ENCODE measurements around the gene FUT1. TPM values are rescaled to one million over a fixed set of nuclear protein-coding genes. Genes with fewer than 3 reads are reported as not detected.
A peak's percentile ranks its signal among the peaks of the same experiment; 100 is the strongest.

Gene FUT1
- total RNA-seq, 4 donors from 2014 or later = 0.54 to 3.5 (median 2.6) TPM

- H3K4me1 ChIP-seq = peaks cover 0 to 54% (median 22%) of the 10 kb centered on the region in 3 donors
Observed at GRCh38 chr19:48722196-48722708, 30.2 kb downstream of the FUT1 start.

GRCh38 chr19:48720613-48721296, 31.7 kb downstream of the FUT1 start:
- Histone ChIP-seq H3K9me3 (no peaks in the 10 kb centered on the region), H3K27me3 (no peaks in the 10 kb centered on the region), H3K27ac (peak overlapping the region; percentile 64 to 97 (median 93)), H3K4me1 (peaks cover 0 to 69% (median 35%) of the 10 kb centered on the region in 3 donors), H3K36me3 (peaks cover 0 to 6% of the 10 kb centered on the region in 2 donors), H3K4me3 (peak overlapping the region; percentile 37 to 63)
- ATAC-seq = peak; percentile 96
- TF ChIP-seq CTCF (IDR thresholded peaks at IDR 0.05) (peak in 1 of 4 experiments; percentile 9), EP300 (IDR thresholded peaks at IDR 0.05) (no peak), POLR2AphosphoS5 (IDR thresholded peaks at IDR 0.05) (peak; percentile 49)
- 0% methylated on average over 7 to 9 of the region's 42 CpGs for WGBS, 2 donors (ENCODE audit: low coverage in 1 of 2)

More at GRCh38 chr19:48722196-48722708, 30.2 kb downstream of the FUT1 start:
- no peak for TF ChIP-seq POLR2AphosphoS5 (IDR thresholded peaks at IDR 0.05)
- TF ChIP-seq EP300 (IDR thresholded peaks at IDR 0.05) = no peak
- no peak for TF ChIP-seq POLR2A (IDR thresholded peaks at IDR 0.05)
- TF ChIP-seq CTCF (IDR thresholded peaks at IDR 0.05) = no peak
- H3K36me3 ChIP-seq = peaks cover 0 to 6% of the 10 kb centered on the region in 2 donors
- no peaks in the 10 kb centered on the region for H3K9me3 ChIP-seq
- H3K27me3 ChIP-seq = no peaks in the 10 kb centered on the region
- WGBS, 2 donors (ENCODE audit: low coverage in 1 of 2) = 75% methylated on average over 5 to 9 of the region's 11 CpGs
- no peak overlapping the region for H3K4me3 ChIP-seq
- no peak for ATAC-seq
- no peak overlapping the region for H3K27ac ChIP-seq

- peak; percentile 3 for ATAC-seq
- 18% methylated on average over 6 to 7 of the region's 12 CpGs for WGBS, 2 donors (ENCODE audit: low coverage in 1 of 2)
- H3K36me3 ChIP-seq = peaks cover 0 to 6% of the 10 kb centered on the region in 2 donors
- H3K9me3 ChIP-seq = no peaks in the 10 kb centered on the region
- H3K27me3 ChIP-seq = no peaks in the 10 kb centered on the region
- H3K27ac ChIP-seq = peak overlapping the region; percentile 3 to 97 (median 93)
- peaks cover 0 to 74% (median 41%) of the 10 kb centered on the region in 3 donors for H3K4me1 ChIP-seq
- H3K4me3 ChIP-seq = peak overlapping the region; percentile 37 to 63
- TF ChIP-seq POLR2A (IDR thresholded peaks at IDR 0.05) (no peak), POLR2AphosphoS5 (IDR thresholded peaks at IDR 0.05) (no peak), EP300 (IDR thresholded peaks at IDR 0.05) (no peak), CTCF (IDR thresholded peaks at IDR 0.05) (no peak)
Observed at GRCh38 chr19:48720251-48720612, 32.2 kb downstream of the FUT1 start.

- no peaks in the 10 kb centered on the region for H3K27me3 ChIP-seq
- H3K4me3 ChIP-seq = peak within 1 kb of the TSS; percentile 37 to 63
- H3K4me1 ChIP-seq = peaks cover 0 to 74% (median 42%) of the 10 kb centered on the region in 3 donors
- TF ChIP-seq POLR2AphosphoS5 (IDR thresholded peaks at IDR 0.05) (no peak), CTCF (IDR thresholded peaks at IDR 0.05) (peak in 1 of 4 experiments; percentile 9), EP300 (IDR thresholded peaks at IDR 0.05) (no peak), POLR2A (IDR thresholded peaks at IDR 0.05) (no peak)
- H3K27ac ChIP-seq = peak within 1 kb of the TSS; percentile 3 to 97 (median 93)
- no peak for ATAC-seq
- H3K9me3 ChIP-seq = no peaks in the 10 kb centered on the region
- whole genome bisulfite sequencing, 2 donors (ENCODE audit: low coverage in 1 of 2) = 70 to 73% methylated on average over 2 to 3 of the region's 33 CpGs
- peaks cover 0 to 6% of the 10 kb centered on the region in 2 donors for H3K36me3 ChIP-seq
Observed at GRCh38 chr19:48719263-48720171, 32.9 kb downstream of the FUT1 start, which contains the start of gene MAMSTR. MAMSTR (minus strand) TSS chr19:48719725; CDS start chr19:48719031, 694 bp downstream.

All from gastroesophageal sphincter (tissue), 4 donors.